Astrocyte (in vitro differentiated cells and primary cell): ENCODE data around the gene CDHR2.

ENCODE experiments used
- CTCF ChIP-seq: IDR thresholded peaks from 2 replicates; pipeline ENCODE4 v1.5.1; 2011; ENCODE audit warnings: low read depth, mild to moderate bottlenecking, inconsistent platforms, low read length, moderate library complexity; ENCODE audit not compliant: insufficient read depth
- EZH2 ChIP-seq: IDR thresholded peaks from 2 replicates; pipeline ENCODE4 v1.6.1; 2012; ENCODE audit warnings: mild to moderate bottlenecking, low read length, inconsistent platforms; ENCODE audit not compliant: insufficient read depth

GRCh38 chr5:176565760-176566288 lies 16.7 kb downstream of the CDHR2 start:
- TF ChIP-seq CTCF, result no peak
- TF ChIP-seq EZH2, result no peak
